GM10847 (cell line): ENCODE results near the gene PEX16.

ENCODE experiments used
- POLR2A ChIP-seq: IDR thresholded peaks from 2 replicates; pipeline ENCODE4 v1.6.1; 2011; ENCODE audit not compliant: insufficient read length; ENCODE audit errors: extremely low read depth

PEX16 gene

DNA sequence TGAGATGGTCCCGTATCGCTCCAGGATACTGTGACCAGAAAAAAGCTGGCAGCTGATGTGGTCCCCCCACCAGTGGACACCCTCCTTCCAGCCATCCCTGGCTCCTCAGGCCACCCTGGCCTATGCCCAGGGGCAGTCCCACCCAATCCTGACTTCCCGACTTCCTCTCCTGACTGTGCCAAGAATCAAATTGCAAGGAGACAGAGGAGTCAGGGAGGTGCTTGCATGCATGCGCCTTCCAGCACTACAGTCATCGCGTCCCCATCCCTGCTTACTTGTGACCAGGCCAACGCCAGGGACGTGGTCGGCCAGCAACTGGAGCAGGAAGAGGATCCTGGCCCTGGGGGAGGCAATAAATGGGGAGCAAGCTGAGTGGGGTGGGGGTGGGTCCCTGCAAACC lies 7.1 kb downstream of the PEX16 start:
- no peak for TF ChIP-seq POLR2A

DNA sequence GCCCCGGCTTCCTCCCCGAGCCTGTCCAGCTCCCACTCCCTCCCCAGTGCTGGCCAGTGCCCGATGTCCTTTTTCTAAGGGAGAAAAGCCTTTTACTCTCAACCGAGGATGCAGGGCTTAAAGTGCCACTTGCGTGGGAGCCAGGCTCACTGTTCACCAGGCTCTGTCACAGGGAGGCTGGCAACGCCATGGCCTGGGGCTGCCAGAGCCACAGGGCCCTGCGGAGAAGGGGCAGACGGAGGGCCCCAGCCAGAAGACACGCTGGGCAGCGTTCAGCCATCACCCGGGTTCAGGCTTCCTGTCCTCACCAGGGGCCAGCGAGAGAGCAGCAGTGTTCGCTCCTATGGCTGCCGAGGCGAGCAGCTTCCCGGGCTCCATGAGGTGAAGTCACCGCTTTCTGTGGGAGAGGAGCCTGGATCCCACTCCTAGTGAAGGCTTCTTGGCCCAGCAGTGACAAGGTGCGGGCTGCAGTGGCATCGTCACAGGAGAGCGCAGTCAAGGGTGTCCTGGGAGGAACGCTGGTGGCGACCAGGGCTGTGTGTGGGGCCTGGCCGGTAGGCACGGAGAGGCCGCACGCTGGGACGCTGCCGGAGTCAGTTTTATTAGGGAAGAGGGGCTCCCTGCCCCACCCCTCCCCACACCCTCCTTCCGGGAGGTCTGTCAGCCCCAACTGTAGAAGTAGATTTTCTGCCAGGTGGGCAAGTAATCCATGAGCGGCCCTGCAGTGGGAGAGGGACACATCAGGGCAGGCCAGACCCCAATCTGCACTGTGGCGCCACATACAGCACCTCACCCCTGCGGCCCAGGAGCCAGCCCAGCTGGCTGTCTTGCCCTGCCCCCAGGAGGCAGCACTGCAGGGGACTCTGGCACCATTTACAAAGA lies 7.8 kb downstream of the PEX16 start:
- TF ChIP-seq POLR2A: no peak

DNA sequence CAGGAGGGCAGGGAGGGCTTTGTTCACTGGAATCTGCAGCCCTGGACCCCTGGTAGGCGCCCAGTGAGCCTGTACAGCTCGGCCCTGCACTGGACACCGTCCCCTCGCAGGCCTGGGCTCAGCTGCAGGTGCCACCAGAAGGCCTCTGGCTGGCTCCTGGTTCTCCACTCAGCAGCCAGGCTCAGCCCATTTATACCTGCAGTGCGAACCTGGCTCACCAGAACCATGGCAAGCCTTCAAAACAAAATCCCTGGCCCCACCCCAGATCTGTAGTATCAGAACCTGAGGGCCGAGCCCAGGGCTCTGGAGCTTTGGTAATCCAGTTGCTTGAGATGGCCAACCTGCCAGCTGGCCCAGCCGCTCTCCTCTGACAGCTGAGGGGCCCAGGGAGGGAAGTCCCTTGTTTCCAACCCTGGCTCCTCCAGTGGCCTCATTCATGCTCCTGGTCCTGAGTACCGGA lies 9.7 kb downstream of the PEX16 start:
- no peak for TF ChIP-seq POLR2A

DNA sequence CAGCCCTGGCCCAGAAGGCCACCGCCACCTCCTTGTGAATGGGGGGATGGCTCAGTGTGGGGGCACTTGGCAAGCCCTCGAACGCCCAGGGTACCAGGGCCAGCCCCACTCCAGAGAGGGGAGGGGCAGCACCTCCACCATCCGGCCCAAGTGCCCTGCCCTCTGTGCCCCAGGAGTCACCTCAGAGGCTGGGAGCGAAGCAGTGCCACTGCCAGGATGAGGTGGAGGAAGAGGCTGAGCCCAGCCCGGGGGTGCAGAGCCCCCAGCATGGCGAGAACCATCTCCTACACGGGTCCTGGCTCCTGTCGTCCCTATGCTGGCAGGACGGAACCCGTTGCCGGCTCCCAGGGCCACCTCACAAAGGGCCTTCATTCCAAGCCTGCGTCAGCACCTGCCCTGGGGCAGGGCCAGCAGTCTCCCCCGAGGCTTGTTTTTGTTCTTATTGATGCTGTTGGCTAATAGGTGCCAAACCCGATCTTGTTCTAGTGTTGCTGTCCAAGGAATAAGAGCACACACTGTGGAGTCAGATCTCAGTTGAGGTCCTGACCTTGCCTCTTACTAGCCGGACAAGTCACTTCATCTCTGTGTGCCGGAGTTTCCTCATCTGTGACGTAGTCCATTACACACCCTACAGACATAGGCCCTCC lies 10.6 kb downstream of the PEX16 start, which contains the start of gene FREY1:
Gene FREY1 (minus strand): TSS at position 307 of the 647 bp plus-strand sequence. CDS start 26 bp downstream, at position 281.
- TF ChIP-seq POLR2A: no peak

DNA sequence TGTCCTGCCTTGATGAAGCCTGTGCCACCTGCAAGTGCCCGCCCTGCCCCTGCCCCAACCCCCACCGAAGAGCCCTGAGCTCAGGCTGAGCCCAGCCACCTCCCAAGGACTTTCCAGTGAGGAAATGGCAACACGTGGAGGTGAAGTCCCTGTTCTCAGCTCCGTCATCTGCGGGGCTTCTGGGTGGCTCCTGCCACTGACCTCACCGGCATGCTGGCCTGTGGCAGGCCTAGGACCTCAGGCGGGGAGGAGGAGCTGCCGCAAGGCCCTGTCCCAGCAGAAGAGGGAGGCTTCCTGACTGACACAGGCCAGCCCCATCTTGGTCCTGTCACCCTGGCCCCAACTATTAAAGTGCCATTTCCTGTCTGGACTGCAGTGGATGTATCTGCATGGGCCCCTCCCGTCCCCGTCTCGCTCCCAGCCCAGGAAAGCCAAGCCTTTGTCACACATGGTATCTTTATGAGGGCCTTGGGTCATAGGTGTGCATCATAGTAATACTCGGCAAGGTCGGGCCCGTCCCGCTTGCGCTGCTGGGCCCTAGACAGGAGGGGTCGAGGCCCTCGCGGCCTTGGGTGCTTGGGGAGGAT lies 11.5 kb downstream of the PEX16 start:
- TF ChIP-seq POLR2A: no peak

- no peak for TF ChIP-seq POLR2A
Observed at GRCh38 chr11:45905095-45905494, 12.6 kb downstream of the PEX16 start.

- TF ChIP-seq POLR2A: no peak
Observed at GRCh38 chr11:45904309-45904915, 13.3 kb downstream of the PEX16 start.

DNA sequence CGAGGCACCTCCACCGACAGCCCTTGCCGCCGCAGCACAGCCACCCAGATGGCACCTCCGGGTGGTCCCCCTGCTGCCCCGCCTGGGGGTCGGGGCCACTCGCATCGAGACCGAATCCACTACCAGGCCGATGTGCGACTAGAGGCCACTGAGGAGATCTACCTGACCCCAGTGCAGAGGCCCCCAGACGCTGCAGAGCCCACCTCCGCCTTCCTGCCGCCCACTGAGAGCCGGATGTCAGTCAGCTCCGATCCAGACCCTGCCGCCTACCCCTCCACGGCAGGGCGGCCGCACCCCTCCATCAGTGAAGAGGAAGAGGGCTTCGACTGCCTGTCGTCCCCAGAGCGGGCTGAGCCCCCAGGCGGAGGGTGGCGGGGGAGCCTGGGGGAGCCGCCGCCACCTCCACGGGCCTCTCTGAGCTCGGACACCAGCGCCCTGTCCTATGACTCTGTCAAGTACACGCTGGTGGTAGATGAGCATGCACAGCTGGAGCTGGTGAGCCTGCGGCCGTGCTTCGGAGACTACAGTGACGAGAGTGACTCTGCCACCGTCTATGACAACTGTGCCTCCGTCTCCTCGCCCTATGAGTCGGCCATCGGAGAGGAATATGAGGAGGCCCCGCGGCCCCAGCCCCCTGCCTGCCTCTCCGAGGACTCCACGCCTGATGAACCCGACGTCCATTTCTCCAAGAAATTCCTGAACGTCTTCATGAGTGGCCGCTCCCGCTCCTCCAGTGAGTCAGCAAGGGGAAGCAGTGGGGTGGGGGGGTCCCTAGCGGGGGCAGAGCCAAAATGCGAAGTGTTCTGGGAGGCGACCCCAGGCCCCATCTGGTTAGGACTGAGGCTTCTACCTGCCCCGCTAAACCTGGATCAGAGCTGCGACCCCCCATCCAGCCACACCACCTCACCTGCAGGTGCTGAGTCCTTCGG lies 15.0 kb downstream of the PEX16 start:
- no peak for TF ChIP-seq POLR2A

- no peak for TF ChIP-seq POLR2A
Observed at GRCh38 chr11:45901626-45902025, 16.1 kb downstream of the PEX16 start.

GRCh38 chr11:45900916-45901617 lies 16.6 kb downstream of the PEX16 start:
- no peak for TF ChIP-seq POLR2A

DNA sequence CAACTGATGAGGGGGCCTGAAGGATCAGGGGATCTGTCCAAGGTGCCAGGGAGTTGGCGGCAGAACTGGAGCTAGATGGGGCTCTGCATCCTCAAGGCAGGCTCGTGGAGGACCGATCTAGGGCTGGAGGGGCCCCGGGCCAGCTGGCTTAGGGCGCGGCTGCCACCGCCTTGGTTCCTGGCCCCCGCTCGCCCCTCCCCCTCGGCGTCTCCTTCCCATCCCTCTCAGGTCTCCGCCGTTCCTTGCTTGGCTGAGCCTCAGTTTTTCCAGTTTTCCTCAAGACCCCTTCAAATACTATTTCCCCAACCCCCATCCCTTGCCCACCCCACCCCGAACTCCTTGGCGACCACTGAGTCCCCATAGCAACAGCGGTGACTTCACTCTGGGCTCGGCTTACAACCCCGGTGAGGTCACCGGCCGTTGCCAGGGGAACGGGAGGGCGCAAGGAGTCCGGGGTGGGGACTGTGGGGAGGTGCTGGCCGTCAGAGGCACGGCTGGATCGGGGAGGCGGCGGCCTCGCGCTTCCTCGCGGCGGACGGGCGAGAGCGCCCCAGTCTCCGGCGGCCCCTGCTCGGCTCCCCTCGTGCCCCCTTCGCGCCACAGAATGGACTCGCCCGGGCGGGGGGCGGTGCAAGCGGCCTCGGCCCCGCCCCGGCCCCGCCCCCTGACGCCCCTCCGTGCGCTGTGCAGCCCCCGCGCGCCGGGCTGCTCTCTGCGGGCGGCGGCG lies 18.1 kb downstream of the PEX16 start:
- TF ChIP-seq POLR2A: no peak

GRCh38 chr11:45899086-45899447 lies 18.6 kb downstream of the PEX16 start:
- no peak for TF ChIP-seq POLR2A

GRCh38 chr11:45897556-45897955 lies 20.1 kb downstream of the PEX16 start:
- TF ChIP-seq POLR2A: no peak

- no peak for TF ChIP-seq POLR2A
Observed at GRCh38 chr11:45896422-45896984, 21.2 kb downstream of the PEX16 start.
